ENCODE data around the gene C19orf18.

- TF ChIP-seq CTCF (IDR thresholded peaks at IDR 0.05; ENCODE audit: low read depth, low read length) (no peak), EZH2phosphoT487 (IDR thresholded peaks at IDR 0.05; ENCODE audit: low read depth) (no peak)
Observed at GRCh38 chr19:58022283-58022660, 47.9 kb upstream of the C19orf18 start.
